Measurements from ENCODE around the gene RXYLT1. TPM values are rescaled to one million over a fixed set of nuclear protein-coding genes. Genes with fewer than 3 reads are reported as not detected.
"Not testable (repeated sequence)": the region's sequence is repeated elsewhere in the genome, so short reads cannot be mapped to it uniquely, and the experiment has no call there.

RXYLT1 gene
- polyA plus RNA-seq (2013, experiment 1 of 2; ENCODE audit: insufficient read length): 15.2 TPM
- polyA plus RNA-seq (2013, experiment 2 of 2; ENCODE audit: insufficient read length): 15.9 TPM

- DNase-seq: peak; percentile 84
These were observed at the start of gene RXYLT1 for GRCh38 chr12:63779498-63780481. TSS of gene RXYLT1 (plus strand) at chr12:63779909. CDS start at chr12:63779961, 52 bp downstream.

DNA sequence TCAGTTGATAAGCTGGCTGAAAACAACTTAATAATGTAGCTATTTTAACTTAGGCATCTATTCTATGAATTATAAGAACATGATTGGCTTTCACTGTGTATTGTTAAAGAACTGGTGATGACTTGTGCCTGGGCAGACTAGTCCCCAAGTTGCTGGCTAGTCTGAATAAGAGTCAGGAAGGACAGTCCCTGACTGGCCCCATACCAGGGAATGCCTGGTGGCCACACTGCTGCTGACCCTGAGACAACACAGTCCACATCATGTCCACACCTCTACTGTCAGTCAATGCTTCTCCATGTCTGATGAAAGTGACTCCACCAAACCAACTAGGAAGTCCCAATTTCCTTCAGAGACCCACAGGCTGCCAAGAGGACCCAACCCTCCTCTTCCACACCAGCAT lies 46.9 kb upstream of the RXYLT1 start:
- DNase-seq: not testable (repeated sequence)

DNA sequence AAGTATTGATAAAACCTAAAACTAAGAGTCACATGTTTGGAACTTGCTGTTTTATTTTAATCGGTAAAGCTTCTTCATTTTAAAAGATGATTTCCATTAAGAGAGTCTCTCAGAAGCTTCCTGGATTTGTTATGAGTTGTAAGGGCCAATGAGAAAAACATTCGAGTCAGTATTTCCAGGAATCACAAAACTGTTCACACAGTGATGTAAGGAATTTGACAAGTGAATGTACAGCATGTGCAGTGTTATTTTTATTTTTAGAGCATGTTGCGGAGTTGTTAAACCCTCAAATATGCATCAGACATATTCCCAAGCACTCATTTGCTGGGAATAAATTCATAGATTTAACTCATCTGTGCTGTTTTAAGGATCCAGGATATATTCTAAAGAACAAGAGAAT lies 46.1 kb upstream of the RXYLT1 start:
- DNase-seq: not testable (repeated sequence)

DNA sequence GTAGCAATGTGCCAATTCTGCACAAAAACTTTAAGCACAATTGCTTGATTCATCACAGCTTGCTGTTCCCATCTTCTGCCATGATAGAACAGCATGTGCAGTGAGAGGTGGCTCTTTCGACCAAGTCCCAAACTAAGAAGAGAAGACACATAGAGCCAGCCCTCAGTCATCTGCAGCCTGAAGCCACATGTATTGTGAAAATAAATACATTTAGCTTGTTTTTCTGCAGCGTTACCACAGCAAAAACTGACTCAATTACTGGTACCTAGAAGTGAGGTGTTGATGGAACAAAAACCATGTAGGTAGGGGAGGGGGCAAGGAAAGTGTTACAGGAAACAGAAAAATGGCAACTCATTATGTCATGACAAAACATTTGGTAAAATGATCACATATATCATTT lies 39.2 kb upstream of the RXYLT1 start:
- not testable (repeated sequence) for DNase-seq

GRCh38 chr12:63741431-63741830 lies 38.3 kb upstream of the RXYLT1 start:
- DNase-seq: peak; percentile 35

DNA sequence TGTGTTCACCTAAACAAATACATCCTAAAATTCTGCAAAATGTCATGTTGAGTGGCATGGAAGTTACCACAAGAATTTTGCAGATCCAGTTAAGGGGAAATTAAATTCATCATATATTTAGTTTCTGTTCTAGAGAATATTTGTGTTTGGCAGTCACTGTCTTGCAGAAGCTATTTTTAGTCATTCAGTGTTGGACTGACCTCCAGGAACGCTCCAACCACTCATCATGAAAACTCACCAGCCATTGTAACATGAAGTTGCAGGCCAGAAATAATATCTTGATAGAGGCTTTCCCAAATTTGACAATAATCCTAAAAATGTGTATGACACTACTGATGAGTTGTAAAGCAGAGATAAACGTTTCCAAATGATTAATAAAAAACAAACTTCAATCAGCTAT lies 35.6 kb upstream of the RXYLT1 start:
- DNase-seq: peak; percentile 87

GRCh38 chr12:63746470-63746869 lies 33.2 kb upstream of the RXYLT1 start:
- not testable (repeated sequence) for DNase-seq

- DNase-seq: not testable (repeated sequence)
These were observed 32.6 kb upstream of the RXYLT1 start for GRCh38 chr12:63747136-63747535.

- no peak for DNase-seq
These were observed 32.2 kb upstream of the RXYLT1 start for GRCh38 chr12:63747553-63747952.

- no peak for DNase-seq
These were observed 27.4 kb upstream of the RXYLT1 start for GRCh38 chr12:63752283-63752682.

DNA sequence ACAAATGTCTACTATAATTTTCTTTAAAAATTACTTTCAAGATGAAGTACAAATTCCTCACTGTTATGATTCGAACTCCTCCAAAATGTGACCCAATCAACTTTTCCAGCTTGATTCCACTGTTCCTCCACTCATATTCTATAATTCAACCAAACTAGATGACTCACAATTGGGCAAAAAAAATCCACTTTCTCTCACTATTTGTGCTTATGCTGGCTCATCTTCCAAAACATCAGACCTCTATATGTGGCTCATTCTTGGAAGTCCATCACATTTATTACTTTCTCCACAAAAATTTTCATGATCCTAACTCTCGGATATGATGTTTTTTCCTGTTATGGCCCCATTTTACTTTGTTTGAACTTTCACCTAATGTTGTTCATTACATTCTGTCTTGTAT lies 26.9 kb upstream of the RXYLT1 start:
- DNase-seq: peak; percentile 51

DNA sequence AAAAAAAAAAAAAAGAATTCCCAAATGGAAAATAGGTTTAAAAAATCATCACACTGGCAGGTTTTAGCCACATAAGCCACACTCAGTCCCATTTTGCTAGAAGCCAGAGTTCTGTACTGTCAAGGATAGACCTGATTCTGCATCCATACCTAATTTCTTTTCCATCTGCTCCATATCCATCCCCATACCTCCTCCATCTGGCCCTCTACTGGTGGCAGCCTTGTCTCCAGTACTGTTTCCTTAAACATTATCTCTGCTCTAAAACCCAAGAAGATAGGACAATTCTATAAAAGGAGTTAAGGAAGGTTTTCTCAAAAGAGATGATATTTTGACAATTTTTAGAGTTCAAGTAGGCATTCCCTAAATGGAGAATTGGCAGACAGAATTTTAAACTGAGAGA lies 26.0 kb upstream of the RXYLT1 start:
- DNase-seq: peak; percentile 4

- DNase-seq: no peak
These were observed 15.2 kb upstream of the RXYLT1 start for GRCh38 chr12:63764481-63764880.

DNA sequence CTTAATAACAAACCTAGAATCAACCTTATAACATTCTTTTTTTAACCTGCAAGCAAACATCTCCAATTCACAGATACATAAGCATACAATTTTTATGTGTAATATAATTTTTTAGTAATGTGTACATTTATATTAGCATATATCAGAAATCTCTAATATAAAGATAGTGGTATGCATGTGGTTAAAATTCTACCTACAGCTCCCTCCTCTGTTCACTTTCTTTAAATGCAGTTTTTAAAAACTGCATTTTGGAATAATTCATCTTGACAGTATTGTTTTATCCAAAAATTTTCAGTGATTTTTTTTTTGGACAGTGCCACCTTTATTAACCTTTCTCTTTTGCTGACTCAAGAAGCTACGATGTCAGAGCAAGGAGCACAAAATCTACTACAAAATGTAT lies 13.2 kb upstream of the RXYLT1 start:
- peak; percentile 7 for DNase-seq

DNA sequence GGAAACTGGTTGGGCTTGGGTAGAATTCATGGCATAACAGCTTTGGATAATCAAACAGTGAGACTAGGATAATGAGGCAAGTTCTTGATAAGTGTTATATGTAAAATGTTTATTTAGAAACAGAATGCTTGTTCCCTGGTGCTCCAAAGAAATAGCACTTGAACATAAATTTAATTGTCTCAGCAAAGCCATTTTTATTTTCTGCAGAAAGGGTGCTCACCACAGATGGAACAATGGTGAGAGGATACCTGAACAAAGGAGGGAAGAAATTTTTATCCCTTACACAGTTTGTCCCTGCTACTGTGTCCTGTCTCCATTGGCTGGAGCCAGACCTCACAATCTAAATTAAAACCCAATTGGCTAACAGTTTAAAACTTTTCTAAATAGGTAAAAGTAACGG lies 9.3 kb upstream of the RXYLT1 start:
- DNase-seq: no peak

- no peak for DNase-seq
These were observed 2.4 kb upstream of the RXYLT1 start for GRCh38 chr12:63777340-63777739.

DNA sequence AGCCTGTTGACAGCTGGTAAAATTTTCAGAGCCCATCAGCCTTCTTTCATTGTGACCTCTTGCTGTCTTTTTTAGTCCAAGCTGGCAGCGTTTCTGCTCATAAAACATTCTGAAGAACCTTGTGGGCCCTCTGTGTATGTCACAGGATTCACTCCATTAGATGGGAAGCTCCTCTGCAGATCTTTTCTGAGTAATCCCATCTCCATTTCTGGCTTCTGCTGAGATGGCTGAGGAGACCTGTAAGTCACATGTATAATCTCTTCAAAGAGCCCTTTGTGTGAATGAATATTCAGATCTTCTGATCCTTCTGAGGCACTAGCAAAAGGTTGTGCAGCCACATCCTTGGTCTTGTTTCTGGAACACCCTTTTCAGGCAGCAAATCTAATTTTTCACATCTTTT lies 2.8 kb downstream of the RXYLT1 start:
- DNase-seq: no peak

DNA sequence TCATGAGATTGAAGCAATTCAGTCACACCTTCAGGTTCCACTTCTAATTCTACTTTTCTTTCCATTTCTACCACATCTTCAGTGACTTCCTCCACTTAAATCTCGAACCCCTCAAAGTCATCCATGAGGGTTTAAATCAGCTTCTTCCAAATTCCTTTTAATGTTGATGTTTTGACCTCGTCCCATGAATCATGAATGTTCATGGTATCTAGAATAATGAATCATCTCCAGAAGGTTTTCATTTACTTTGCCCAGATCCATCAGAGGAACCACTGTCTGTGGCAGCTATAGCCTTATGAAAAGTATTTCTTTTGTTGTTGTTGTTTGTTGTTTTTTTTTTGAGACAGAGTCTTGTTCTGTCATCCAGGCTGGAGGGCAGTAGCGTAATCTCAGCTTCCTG lies 7.6 kb downstream of the RXYLT1 start:
- DNase-seq: peak; percentile 72

GRCh38 chr12:63790608-63790945 lies 10.9 kb downstream of the RXYLT1 start:
- no peak for DNase-seq

DNA sequence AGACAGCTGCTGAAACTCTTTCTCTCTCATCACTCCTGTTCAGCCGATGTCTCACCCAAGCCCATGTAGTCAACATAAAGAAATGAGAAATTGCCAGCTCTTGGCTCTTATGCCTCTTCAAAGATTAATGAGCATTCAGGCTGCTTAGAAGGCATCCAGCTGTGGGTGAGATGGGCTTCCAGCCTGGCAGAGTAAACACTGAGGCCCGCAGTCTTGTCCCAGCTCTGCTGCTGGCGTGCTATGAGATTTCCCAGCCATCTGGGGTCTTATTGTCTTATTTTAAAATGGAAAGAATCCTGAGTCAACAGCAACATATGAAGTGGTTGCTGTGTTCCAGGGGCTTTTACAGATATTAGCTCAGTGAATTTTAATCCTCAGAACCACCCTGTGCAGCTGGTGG lies 12.6 kb downstream of the RXYLT1 start:
- no peak for DNase-seq

GRCh38 chr12:63795032-63795687 lies 15.5 kb downstream of the RXYLT1 start:
- DNase-seq: no peak

- no peak for DNase-seq
These were observed 16.2 kb downstream of the RXYLT1 start for GRCh38 chr12:63795944-63796343.

- DNase-seq: peak; percentile 47
These were observed 22.4 kb downstream of the RXYLT1 start for GRCh38 chr12:63802012-63802608.
